Astrocyte (in vitro differentiated cells and primary cell): ENCODE data around the gene KRTAP4-9.

Experiments
- EZH2 ChIP-seq: IDR thresholded peaks from 2 replicates; pipeline ENCODE4 v1.6.1; 2012; ENCODE audit warnings: mild to moderate bottlenecking, low read length, inconsistent platforms; ENCODE audit not compliant: insufficient read depth
- TF ChIP-seq, protein P1 (sequence below): IDR thresholded peaks from 2 replicates; pipeline ENCODE4 v1.5.1; 2011; ENCODE audit warnings: low read depth, mild to moderate bottlenecking, inconsistent platforms, low read length, moderate library complexity; ENCODE audit not compliant: insufficient read depth

DNA sequence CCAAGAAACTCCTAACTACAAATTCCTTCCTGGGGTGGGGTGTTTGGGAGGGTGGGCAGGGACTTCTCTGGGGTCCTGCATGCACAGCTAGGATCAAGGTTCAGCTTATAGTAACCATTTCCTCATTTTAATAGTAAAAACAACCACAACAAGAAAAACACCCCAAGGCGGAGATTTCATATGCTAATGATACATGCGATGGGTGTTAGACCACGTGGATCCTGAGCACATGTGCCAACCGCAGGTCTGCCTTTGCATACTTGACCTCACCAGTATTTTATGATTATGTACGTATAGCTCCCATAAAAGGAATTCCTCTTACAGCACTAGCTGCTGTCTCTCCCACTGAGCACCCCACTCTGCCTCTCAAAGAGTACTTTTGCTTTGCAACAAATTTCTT lies 11.1 kb downstream of the KRTAP4-9 start:
- TF ChIP-seq, protein P1, sequence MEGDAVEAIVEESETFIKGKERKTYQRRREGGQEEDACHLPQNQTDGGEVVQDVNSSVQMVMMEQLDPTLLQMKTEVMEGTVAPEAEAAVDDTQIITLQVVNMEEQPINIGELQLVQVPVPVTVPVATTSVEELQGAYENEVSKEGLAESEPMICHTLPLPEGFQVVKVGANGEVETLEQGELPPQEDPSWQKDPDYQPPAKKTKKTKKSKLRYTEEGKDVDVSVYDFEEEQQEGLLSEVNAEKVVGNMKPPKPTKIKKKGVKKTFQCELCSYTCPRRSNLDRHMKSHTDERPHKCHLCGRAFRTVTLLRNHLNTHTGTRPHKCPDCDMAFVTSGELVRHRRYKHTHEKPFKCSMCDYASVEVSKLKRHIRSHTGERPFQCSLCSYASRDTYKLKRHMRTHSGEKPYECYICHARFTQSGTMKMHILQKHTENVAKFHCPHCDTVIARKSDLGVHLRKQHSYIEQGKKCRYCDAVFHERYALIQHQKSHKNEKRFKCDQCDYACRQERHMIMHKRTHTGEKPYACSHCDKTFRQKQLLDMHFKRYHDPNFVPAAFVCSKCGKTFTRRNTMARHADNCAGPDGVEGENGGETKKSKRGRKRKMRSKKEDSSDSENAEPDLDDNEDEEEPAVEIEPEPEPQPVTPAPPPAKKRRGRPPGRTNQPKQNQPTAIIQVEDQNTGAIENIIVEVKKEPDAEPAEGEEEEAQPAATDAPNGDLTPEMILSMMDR: no peak
- TF ChIP-seq EZH2: no peak
